Erythroblast (primary cell): ENCODE results near the gene JAZF1.

Experiments
- GATA1 ChIP-seq: IDR thresholded peaks from 2 replicates; pipeline ENCODE4 v1.6.1; 2011; ENCODE audit warnings: low read depth, mild to moderate bottlenecking, control low read depth, low read length, moderate library complexity
- POLR2A ChIP-seq: IDR thresholded peaks from 2 replicates; pipeline ENCODE4 v1.6.1; 2011; ENCODE audit warnings: mild to moderate bottlenecking, low read length

- TF ChIP-seq POLR2A (no peak), GATA1 (no peak)
These were observed 109.0 kb downstream of the JAZF1 start for GRCh38 chr7:28071570-28071969.
